Measurements from ENCODE around the gene CMTM3.
"Not testable (repeated sequence)": the region's sequence is repeated elsewhere in the genome, so short reads cannot be mapped to it uniquely, and the experiment has no call there.

Gene CMTM3

DNA sequence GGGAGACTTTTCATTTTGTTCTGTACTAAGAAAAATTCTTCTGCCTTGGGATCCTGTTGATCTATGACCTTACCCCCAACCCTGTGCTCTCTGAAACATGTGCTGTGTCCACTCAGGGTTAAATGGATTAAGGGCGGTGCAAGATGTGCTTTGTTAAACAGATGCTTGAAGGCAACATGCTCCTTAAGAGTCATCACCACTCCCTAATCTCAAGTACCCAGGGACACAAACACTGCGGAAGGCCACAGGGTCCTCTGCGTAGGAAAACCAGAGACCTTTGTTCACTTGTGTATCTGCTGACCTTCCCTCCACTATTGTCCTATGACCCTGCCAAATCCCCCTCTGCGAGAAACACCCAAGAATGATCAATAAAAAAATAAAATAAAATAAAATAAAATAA is 27.1 kb downstream of the CMTM3 start:
- DNase-seq (ENCODE audit: low read depth in 1 of 2, low spot score in 1 of 2): not testable (repeated sequence)

GRCh38 chr16:66634527-66635196 is 30.2 kb downstream of the CMTM3 start:
- no peak for DNase-seq (ENCODE audit: low read depth in 1 of 2, low spot score in 1 of 2)

- DNase-seq (ENCODE audit: low read depth in 1 of 2, low spot score in 1 of 2): no peak
Observed at GRCh38 chr16:66635406-66635805, 30.9 kb downstream of the CMTM3 start.

DNA sequence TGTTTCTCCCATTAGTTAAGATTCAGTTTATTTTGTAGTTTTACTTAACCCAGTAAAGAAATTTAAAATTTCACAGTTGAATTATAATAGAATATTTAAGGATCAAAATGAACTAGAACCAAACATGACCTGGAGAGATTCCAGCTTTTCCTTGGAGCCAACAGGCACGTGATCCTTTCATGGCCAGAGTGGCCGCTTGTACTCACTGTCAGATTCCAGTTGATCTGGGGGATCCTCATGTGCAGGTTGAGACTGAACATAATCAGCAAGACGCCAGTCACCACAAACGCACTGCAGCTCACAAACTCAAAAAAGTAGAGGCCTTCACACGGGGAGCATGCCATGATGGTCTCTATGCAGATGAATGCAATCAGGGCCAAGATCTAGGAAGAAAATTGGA is 31.7 kb downstream of the CMTM3 start:
- DNase-seq (ENCODE audit: low read depth in 1 of 2, low spot score in 1 of 2): no peak

DNA sequence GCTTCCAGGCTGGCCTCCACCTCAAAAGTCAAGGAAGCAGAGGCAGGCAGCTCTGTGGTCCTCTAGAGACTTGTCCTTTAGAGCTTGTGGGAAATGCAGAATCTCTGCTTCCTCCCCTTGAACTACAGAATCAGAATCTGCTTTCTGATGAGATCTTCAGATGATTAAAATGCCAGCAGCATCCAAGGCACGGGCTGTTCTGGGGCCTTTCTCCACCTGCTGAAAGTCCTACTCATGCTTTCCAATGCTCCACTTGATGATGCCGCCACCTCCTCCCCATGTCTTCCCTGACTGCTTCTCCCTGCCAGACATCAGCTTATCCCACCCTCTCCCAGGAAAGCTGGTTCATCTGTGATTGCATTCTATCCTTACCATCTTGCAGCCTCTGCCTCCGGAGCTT is 33.3 kb downstream of the CMTM3 start:
- DNase-seq (ENCODE audit: low read depth in 1 of 2, low spot score in 1 of 2): no peak

DNA sequence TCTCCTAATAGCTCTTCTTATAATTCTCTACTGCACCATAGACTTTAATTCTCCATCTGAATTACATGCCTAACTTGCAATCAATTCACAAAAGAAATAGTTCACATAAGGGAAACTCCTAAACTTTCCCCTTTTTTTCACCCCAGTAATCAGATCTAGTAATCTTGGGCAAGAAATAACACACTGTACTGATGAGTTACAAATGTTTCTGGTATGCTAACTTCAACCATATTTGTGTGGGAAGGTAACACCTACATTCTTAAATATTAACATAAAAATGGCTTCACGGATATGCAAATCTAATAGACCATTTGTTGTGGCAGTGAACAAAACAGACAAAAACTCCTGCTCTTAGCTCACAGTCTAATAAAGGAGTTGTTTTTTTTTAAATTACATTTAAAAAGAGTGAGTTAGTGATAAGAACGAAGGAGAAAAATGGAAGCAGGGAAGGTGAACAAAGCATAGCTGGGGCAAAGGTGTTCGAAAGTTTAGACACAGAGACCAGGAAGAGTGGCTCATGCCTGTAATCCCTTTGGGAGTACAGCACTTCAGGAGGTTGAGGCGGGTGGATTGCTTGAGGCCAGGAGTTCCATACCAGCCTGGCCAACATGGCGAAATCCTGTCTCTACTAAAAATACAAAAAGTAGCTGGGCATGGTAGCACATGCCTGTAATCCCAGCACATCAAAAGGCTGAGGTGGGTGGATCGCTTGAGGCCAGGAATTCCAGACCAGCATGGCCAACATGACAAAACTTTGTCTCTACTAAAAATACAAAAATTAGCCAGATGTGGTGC is 34.8 kb downstream of the CMTM3 start:
- no peak for DNase-seq (ENCODE audit: low read depth in 1 of 2, low spot score in 1 of 2)

DNA sequence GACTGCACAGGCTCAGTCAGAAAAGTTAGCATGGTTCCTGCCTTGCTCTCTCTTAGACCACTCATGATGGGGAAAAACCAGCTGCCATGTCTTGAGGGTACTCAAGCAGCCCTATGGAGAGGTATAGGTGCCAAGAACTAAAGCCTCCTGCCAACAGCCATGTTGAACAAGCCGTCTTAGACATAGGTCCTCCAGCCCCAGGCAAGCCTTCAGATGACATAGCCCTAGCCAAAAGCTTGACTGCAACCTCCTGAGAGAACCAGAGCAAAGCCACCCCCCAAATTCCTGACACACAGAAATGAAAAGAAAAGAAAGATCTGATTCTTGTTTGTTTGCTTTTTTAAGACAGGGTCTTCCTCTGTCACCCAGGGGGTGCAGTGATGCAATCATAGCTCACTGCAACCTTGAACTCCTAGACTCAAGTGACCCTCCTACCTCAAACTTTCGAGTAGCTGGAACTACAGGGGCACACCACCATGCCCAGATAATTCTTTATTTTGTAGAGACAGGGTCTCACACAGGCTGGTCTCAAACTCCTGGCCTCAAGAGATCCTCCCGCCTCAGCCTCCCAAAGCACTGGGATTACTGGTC is 36.3 kb downstream of the CMTM3 start:
- DNase-seq (ENCODE audit: low read depth in 1 of 2, low spot score in 1 of 2): no peak

DNA sequence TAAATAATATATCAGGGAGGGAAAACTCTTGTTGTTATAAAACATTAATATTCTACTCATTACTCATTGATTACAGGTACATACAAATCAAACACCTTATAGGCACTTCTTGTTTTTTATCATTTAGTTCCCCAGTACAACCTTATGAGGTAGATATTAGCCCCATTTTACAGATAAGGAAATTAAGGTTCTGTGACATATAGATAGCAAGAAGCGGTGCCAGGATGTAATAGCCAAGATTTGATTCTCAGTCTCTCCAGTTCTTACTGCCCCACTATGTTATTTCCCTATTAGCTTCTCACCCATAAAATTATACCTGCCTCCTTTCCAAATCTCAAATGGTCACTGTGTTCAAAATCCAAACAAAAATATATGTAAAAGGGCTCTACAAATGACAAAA is 36.9 kb downstream of the CMTM3 start:
- DNase-seq (ENCODE audit: low read depth in 1 of 2, low spot score in 1 of 2): no peak

DNA sequence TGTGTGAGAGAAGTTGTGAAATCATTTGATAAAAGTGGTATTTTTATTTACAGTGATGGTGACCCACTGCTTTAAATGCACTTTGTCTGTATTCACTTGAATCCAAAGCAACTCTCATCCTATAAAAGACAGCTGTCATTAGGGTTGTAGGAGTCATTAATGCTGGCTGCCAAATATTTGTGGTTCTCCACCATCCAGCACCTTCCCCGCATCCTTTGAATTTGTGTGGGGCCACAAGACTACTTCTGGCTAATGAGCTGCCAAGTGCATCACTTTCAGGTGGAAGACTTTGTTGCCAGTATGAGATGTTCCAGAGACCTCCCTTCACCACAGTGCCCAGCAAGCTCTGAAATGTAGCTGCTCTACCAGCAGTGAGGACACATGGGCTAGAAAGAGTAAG is 43.4 kb downstream of the CMTM3 start:
- DNase-seq (ENCODE audit: low read depth in 1 of 2, low spot score in 1 of 2): no peak

GRCh38 chr16:66649167-66649566 is 44.7 kb downstream of the CMTM3 start:
- DNase-seq (ENCODE audit: low read depth in 1 of 2, low spot score in 1 of 2): no peak

GRCh38 chr16:66649636-66650205 is 45.2 kb downstream of the CMTM3 start:
- DNase-seq (ENCODE audit: low read depth in 1 of 2, low spot score in 1 of 2): no peak

DNA sequence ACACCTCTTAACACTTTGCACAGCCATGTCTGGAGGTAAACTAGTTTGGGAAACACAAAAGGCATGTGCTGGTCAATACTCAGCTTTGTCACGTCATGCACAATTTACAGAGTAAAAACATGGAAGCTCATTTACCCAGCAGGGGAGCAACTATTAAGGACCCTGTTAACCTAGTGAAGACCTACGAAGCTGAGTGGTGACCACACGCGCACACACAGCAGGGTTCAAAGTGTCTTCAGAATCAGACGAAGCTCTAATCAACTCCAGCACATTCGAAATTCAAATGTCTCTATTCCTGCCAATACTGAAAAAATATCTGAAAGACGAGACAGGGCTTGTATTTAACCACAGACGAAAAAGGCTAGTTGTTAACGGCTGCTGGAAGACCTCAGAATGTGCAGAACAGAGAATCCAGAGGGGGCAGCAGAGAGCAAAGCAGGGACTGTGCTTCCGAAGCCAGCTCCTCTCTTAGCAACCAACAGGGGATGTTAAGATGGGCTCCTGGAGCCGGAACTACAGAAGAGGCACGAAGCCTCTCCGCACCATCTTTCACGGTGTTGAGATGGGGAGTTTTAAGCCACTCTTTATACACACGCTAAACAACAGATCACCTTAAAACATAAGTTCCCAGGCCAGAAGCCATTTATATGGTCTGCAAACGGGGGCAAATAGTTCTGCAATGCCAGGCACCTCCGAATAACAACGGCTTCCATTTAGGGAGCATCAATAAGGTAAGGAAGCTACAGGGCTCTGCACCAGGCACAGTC is 46.4 kb downstream of the CMTM3 start:
- peak; percentile 43 to 51 for DNase-seq (ENCODE audit: low read depth in 1 of 2, low spot score in 1 of 2)

DNA sequence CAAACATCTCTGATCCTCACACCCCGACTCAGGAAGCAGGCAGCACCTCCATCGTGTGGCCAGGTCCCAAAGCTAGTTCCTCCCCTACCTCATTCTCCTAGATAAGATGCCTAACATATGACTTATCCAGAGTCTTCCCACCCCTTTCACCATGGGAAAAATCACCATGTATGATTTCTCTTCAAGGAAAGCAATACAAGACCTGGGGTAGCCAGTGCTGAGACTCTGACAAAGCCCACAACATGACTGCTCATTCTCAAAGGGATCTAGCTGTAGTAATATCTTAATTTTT is 46.9 kb downstream of the CMTM3 start:
- DNase-seq (ENCODE audit: low read depth in 1 of 2, low spot score in 1 of 2): no peak

GRCh38 chr16:66651965-66652364 is 47.5 kb downstream of the CMTM3 start:
- DNase-seq (ENCODE audit: low read depth in 1 of 2, low spot score in 1 of 2): no peak

- DNase-seq (ENCODE audit: low read depth in 1 of 2, low spot score in 1 of 2): no peak
Observed at GRCh38 chr16:66652661-66653360, 48.3 kb downstream of the CMTM3 start.

- DNase-seq (ENCODE audit: low read depth in 1 of 2, low spot score in 1 of 2): no peak
Observed at GRCh38 chr16:66653581-66654350, 49.3 kb downstream of the CMTM3 start.

GRCh38 chr16:66656547-66656946 is 52.0 kb downstream of the CMTM3 start:
- no peak for DNase-seq (ENCODE audit: low read depth in 1 of 2, low spot score in 1 of 2)

- no peak for DNase-seq (ENCODE audit: low read depth in 1 of 2, low spot score in 1 of 2)
Observed at GRCh38 chr16:66658143-66658859, 53.8 kb downstream of the CMTM3 start.

DNA sequence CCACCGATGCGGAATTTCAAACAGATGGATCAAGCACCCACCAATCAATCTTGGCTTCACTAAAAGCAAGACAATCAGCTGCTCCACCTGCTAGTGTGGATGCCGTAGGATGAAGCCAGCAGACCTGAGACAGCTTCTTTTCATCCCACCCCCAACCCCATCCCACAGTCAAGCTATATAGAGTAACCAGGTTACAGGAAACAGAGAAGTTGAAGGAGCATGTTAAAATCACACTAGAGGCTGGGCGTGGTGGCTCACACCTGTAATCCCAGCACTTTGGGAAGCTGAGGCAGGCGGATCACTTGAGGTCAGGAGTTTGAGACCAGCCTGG is 54.3 kb downstream of the CMTM3 start:
- no peak for DNase-seq (ENCODE audit: low read depth in 1 of 2, low spot score in 1 of 2)
